NCI-H524 treated with DMSO at 0.1 percent for 48 hours (cell line): Measurements from ENCODE around the gene PHPT1.

Experiments used
- DNase-seq: peaks from one replicate; lab custom pipeline; 2025; lab: John Stamatoyannopoulos, UW

PHPT1 gene

DNA sequence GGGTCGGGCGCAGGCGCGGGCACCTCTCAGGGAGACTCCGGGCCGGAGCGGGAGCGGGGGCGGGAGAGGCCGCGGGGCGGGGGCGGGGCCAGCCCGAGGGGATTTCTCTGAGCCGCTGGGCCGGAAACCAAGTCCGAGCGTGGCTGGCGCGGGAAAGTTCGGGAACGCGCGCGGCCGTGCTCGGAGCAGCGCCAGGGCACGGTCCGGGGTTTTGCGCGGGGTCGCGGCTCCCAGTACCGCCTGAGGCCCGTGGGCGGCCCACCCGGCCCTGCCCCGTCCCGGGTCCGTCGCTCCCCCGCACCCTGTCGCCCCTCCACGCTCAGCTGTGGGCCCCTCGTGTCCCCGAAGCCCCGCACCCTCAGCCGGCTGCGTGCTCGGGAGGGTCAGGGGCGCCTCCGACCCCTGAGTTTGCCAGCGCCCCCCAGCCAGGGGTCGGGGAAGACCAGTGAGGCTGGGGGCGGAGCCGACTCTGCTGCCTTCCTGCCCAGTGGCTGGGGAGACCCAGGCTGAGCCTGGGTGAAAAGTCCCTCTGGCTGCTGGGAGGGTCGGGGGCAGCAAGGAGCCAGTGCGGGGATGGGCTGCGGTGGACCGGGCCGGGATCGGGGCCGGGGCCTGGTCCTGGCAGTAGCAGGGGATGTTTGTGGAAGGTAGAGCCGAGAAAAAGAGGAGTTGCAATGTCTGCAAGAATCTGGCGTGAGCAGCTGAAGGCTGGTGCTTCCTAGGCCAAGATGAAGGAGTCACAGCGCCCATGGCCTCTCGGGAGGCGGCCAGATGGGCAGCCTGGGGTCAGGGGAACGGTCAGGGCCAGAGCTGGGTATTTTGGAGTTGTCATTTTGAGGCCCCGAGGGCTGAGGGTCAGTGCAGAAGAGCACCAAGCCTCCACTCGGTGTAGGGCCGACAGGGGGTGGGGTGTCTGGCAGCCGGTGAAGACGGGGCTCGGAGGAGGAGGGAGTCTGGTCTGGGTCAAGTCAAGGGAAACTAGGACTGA is 37.7 kb downstream of the PHPT1 start:
- no peak for DNase-seq

DNA sequence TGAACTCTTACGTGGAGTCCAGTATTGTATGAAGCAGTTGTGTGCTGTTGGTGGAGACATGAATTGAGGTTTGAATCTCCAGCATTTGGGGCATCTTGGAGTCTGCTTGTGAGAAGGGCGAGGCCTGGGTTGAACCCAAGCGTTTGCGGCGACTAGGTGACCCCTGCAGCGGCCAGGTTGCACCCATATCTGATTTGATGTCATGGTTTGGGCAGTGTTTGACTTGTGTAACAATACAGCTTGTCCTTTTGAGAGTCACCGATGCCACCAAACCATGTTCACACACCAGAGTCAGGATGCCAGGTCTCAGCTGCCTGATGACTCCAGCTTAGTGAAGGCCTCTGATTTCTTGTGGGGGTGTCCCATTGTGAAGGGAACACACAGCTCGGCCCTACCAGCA is 39.2 kb downstream of the PHPT1 start:
- no peak for DNase-seq

DNA sequence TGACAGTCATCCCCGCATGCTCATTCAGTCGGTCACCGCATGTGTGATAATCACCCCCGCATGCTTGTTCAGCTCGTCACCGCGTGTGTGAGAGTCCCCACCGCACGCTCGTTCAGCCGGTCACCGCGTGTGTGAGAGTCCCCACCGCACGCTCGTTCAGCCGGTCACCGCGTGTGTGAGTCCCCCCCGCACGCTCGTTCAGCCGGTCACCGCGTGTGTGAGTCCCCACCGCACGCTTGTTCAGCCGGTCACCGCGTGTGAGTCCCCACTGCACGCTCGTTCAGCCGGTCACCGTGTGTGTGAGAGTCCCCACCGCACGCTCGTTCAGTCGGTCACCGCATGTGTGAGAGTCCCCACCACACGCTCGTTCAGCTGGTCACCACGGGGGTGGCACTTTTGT is 40.6 kb downstream of the PHPT1 start:
- DNase-seq: no peak

DNA sequence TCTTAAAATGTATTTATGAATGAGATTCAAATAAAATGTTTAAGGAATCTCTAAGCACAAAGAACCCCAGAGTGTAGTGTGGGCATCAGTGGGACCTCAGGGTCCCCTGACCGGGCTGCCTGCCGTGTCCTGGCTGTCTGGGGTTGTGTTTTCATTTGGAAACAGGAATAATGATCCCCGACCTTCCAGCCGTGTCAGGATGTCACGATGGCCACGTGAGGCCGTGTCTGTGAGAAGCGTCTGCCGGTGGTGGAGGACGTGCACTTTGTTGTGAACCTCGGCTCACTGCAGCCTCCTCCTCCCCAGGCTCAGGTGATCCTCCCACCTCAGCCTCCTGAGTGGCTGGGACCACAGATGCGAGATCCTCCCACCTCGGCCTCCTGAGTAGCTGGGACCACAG is 41.5 kb downstream of the PHPT1 start:
- DNase-seq: no peak

DNA sequence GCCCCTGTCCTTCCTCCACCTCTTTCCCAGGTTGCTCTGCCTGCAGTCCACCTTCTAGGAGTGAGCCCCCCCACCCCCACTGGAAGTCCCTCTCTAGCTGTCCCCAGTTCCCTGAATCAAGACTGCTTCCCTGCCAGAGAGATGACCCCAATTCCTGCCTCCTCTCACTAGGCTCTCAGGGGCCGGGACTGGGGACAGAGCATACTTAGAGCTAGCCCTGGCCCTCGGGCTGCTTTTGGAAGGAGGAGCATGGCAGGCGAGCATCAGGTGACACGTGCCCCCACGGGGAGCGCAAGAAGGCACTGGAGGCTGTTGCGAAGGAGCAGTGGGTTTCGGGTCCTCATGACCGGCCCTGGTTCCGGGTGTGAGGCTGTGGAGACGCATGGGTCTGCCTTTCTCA is 46.8 kb downstream of the PHPT1 start:
- no peak for DNase-seq

DNA sequence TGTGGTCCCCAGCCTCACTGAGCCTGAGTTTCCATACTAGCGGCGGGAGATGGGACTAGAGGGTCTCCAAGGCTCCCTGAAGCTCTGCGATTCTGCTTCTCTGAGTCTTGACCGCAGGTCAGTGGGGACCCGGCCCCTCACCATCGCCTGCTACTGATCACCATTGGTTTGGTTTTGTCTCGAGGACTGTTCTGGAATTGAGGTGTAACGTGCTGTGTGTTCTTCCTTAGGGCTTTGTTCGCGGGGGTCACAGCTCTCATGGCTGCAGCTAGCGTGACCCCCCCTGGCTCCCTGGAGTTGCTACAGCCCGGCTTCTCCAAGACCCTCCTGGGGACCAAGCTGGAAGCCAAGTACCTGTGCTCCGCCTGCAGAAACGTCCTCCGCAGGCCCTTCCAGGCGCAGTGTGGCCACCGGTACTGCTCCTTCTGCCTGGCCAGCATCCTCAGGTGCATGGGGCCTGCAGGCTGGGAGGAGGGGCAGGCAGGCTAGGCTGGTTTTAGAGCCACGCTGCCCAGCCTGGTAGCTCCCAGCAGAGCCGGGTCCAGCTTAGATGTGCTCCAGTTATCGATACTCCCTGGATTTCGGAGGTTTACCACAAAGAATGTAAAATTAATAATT is 49.4 kb downstream of the PHPT1 start:
- no peak for DNase-seq

DNA sequence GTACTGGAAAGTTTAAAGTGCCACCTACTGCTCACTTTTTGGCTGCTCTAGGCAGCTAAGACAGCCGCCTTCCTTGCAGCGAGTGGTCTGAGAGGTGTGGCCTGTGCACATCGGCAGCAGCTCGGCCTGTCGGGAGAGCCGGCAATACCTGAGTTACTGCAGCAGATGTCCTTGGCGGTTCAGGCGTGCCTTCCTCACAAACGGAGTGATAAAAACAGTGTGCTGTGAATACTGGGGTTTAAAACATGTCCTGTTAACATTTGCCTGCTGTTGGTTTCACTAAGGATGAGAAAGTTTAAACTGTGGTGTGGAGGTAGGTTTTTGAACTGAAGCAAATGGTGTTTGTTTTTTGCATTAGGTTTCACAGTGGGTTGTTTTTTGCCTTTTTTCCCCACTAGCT is 50.0 kb downstream of the PHPT1 start:
- DNase-seq: no peak

DNA sequence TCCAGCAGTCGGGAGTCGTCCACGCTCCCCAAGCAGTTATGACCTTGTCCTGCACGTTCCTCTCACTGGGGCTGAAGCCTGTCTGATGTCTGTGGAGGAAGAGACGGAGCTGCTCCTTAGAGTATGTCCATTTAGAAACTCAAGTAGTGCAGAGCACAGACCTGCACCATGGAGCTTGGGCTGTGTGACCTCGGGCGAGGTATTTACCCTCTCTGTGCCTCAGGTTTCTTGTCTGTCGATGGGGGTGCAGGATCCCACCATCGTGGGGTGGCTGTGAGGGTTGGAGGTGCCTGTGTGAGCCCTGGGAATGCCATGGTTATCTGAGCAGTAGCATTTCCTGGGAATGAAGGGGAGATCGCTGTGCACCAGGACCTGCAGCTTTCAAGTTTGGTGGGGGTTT is 51.3 kb downstream of the PHPT1 start:
- no peak for DNase-seq
